CD4-positive, alpha-beta T cell treated with Interleukin-4 for 1 hour (primary cell): Measurements from ENCODE around the gene DSEL.

Experiments used
- DNase-seq, 2 donors: peaks; one replicate each; pipeline ENCODE4 v3.0.0-alpha.2; 2020 to 2022

The DSEL gene

DNA sequence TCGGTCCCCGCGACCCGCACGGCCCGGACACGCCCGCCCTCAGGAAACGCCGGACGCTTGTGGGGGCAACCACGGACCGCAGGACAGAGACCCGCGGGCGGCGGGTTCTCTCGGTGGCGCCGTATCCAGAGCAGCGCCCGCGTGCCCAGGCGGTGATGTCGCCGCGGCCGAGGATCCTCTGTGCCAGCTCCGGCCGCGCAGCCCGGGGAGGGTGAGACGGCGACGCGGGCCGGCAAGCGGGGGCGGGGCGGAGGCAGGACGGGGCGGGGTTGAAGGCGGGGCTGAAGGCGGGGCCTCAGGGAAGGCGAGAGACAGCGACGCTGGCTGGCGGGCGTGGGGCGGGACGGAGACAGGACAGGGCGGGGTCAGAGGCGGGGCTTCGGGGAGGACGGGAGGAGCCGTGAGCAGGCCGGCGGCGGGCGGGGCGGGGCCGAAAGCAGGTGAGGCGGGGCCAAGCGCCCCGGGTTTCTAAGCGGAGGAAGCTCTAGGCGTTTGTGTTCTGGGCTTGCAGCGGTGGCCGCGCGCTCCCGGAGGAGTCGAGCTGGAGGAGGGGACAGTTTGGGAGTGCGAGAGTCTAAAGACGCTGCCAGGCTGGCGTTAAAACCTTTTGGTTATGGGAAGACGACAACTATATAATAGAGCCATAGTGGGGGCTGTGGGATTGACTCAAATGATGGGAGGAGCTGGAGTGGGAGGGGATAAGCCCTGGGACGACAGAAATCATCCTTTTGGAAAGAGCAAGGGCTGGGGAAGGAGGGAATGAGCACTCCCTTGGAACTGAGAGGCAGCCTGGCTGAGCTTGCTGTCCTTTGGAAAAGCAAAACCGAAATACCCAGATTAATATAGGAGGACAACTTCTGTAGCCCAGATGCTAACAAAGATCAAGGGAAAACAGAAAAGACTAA, at the start of gene DSEL:
Gene DSEL, minus strand, starts transcription at position 182 of the 905 bp plus-strand sequence. CDS start 2,112 bp downstream, outside the sequence.
- DNase-seq = peak; percentile 95 to 97

GRCh38 chr18:67553437-67553836, 36.9 kb upstream of the DSEL start:
- DNase-seq = no peak

DNA sequence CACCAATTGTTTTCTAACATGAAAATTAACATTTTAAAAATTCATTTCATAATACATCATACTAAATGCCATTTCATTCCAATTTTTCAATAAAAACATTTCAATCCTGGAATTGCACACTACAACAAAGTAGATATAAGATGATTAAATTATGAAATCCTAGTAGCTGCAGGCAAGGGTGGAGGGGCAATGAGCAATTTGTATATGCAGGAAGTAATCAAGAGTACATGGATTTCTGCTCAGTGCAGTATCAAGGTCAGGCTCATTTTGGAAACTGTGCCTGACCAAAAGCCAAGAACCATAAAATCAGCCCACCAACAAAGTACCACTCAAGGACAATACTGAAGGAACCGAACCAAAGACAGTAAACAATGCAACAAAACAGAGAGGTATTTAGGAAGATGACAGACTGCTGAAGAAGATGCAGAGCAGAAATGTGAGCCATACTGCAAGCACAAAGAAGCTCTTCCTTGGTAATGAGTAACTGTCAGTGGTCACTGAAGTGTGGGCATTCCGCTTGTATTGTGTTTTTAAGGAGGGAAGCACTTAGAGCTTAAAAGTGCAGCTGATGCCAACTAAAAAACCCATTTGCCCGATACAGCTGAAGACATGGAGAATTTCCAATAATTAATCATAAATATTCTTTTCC, 34.5 kb upstream of the DSEL start:
- no peak for DNase-seq

DNA sequence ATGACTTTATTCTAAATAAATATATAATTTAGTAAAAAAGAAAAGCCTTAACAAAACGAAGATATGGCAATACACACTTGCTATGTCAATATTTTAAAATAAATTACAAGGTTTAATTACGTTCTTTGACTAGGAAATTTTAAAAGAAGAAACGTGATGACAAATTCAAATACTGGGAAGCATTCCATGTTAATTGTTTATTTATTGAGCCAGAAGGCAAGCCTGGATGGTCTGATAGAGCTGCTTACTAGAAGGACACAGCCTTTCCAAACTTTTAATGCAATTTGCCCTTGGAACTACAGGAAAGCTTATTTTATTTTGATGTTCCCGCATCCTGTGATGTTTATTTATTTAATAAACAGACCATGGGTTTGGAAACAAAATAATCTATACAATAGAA, 33.4 kb upstream of the DSEL start:
- no peak for DNase-seq

DNA sequence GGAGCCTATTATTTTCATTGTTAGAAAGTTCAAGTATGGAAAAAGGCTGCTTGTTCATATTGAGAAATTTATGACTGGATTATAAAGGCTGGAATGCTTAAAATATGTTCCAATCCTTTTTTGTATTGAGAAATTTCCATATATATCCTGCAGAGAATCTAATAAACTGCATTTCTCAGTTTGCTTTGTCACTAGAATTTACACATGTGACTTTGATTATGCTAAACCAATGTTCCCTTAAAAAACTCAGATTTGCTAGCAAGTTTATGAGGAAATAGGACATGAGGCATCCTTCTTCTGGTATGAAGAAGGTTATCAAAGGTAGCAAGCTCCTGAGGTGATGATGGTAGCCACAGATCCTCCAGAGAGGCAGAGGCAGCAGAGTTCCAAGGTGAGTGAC, 29.2 kb upstream of the DSEL start:
- DNase-seq = no peak

- no peak for DNase-seq
These were observed 24.0 kb upstream of the DSEL start for GRCh38 chr18:67540559-67540958.

DNA sequence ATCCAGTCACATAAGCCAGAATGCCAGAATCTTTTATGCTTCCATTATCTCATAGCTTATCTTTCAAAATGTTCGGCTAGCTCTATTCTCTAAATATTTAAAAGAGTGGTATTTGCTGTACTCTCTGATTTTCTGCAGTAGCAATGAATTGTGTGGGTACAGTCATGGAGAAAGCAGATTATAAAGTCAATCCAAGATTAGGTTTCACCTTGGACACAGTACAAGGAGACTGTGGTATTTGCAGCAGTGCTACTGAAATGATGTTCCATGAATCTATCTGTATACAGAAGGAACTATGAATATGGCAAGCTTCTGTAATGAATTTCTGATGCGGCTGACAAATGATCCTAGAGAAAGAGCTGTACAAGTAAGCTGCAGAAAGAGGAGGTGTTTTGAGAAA, 15.4 kb upstream of the DSEL start:
- no peak for DNase-seq

DNA sequence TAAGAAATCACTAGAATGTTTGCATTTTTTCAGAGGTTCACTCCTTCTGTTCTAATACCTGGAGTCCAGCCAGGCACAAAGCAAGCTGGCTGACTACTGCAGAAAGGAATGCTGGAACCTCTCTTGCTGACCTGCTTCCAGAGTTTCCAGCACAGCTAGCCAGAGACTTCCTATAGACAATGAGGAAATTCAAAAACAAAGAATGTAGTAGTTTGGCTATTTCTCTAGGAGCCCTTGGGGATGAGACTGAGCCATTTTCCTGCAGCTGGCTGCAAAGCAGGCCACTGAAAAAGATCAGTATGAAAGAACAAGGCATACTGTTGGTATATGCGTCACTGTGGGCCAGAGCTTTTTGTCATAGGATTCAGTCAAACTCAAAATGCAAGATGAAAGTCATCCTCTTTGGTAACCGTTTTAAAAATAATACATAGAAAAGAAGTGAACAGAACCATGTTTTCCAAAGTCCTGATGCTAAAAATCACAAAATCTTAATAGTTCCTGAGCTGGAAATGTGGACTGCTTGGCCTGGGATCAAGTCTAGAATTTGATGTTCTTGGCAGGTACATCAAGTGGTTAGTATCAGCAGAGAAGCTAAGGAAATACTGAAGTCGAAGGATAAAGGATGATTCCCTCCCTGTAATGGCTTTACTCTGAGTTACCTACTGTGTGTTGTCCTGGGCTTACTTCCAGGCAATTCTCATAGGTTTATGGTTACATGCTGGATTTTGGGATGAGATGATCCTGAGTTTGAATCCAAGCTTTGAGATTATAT, 9.0 kb upstream of the DSEL start:
- no peak for DNase-seq

DNA sequence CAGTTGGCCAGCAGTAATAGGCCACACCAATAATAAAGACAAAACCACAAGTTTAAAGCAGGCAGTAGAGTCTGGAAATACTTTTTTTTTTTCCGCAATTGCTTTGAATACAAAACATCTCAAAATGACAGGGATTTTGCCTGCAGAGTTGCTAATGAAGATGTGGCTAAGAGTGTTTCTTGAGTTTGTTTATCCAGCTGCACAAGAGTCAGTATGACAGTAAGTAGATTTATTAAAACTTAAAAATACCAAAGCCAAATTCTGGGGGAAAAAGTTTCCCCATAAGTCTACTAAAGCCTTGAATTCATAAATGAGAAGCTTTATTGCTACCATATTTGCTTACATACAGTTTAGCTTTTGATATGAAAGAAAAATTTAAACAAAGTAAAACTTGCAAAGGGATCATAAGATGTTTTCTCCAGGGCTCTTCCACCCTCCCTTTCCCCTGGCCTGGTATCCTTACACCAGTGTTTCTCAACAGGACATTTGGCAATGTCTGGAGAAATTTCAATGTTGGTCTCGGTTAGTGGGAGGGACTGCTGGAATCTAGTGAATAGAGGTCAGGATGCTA, 3.9 kb upstream of the DSEL start:
- no peak for DNase-seq

DNA sequence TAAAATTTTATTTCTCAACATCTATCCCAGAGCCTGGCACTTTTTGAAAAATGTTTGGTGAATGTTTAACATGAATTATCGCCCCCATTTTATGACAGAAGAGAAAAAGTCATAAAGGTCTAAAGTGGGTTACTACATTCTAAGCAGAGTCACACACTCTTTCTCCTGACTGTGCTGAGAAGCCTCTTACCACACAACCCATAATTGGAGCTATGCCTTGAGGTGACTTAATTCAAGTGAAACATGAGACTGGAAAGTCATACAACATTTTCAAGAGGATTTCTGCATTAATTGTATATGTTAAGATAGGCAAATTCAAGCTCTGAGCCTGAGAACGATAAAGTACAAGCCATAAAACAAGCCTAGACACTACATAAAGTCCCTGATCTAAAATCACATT, 3.1 kb upstream of the DSEL start:
- no peak for DNase-seq

DNA sequence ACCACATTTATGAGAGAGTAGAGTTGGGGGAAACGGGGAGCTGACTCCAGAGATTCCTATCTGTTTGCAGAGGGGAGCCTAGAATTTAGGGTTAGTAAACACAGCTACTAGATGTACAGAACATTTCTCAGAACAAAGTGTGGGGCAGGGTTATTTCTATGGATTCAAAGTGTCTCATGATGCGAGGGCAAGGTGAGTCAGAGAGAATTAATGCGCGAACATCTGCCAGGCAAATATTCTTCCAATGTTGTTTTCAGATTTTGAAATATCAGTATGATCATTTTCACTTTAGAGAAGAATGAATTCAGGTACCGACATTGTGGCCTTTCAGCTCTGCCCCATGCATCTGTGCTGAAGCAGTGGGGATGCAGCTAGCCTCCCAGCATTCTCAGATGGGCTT, 2.0 kb upstream of the DSEL start:
- DNase-seq = no peak

DNA sequence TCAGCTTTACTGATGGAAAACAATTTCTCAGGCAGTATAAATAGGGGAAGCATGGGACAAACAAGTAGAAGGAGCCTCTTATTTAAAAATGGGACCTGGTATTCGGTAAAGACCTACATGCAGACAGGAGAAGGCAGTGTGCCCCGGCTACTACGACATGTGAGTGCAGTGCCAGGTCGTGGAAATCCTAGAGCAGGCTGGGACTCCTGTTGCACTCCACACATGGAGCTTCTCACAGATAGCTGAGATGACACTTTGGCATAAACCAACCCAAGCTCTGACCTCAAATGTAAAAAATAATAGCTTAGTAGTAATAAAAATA, 885 bp upstream of the DSEL start:
- no peak for DNase-seq

GRCh38 chr18:67515942-67516538, 480 bp downstream of the DSEL start:
- peak; percentile 52 to 59 for DNase-seq

DNA sequence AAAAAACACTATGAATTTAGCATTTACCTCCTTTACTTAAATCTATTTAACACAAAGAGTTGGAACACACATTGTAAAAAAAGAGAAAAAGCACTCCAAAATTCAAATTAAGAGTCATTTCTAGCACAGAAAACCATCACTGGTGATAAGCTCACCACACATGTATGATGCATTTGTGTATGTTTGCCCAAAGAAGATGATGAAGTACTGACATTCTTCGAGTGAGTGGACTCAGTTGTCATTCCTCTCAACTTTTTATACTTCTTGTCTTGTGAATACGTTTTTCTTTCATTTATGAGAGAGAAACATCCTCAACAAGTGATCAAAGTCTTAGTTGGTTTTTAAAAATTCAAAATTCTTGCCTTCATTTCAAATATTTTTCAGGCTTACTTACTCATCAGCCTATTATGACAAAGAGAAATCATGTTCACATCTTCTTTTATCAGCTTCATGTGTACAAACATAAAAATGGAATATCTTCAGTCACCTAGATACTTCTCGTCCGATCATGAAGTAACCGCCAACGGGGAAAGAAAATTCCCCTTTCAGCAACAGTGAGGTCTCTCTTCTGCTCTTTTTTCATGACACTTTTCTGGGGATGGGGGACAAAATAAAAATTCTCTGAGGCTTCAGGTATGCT, 1.5 kb downstream of the DSEL start:
- DNase-seq = no peak

DNA sequence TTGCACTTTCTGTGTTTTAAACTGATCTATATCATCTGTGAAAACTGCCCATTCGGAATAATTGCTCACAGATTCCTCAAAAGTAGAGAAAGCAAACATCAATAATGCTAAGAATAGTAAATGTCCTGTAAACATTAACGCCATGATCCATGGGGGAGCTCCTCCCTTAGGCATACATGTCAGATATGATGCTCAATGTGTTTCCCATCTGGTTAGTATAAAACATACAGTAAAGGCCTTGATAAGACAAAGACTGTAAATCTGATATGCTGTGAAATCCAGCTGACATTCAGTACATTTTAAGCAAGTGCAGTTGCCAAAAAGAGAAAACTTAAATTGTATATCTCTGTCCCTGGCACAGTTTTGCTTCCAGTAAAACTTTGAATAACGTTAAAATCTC, 2.1 kb downstream of the DSEL start:
- no peak for DNase-seq

DNA sequence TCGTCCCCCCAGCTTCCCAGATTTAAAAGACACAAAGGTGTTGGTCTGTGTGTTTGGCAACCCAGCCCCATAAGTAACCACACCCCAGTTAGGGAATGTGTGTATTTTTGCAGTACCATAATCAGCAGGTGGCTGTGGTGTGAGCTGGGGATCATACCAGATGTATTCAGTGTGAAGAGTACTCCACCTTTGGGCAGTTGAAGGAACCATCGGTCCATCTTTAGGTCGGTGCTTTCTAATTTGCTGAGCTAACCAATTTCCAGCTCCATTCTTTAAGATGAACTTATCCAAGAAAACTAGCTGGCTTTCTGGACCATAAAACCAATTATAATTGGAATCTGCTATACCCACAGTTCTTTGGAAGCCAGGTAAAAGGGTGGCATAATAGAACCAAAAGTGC, 3.2 kb downstream of the DSEL start:
- DNase-seq = peak in 1 of 2 donors; percentile 27

DNA sequence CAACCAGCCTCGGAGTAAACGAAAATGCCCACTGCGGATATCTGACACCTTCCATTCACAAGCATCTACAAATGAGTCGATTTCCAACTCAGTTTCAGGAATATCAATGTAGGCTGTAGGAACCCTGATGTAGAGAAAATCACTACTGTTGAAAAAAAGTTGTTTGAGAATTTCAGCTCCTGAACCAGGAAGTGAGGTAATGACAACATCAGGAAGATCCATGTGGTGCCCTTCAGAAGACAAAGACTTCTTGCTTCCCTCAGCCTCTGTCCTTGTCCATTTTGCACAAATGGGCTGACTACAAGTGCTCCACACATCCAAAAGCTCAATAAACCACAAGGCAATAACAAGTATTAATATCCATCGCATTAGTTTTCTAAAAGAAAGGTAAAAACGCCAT, 4.7 kb downstream of the DSEL start:
- DNase-seq = no peak

DNA sequence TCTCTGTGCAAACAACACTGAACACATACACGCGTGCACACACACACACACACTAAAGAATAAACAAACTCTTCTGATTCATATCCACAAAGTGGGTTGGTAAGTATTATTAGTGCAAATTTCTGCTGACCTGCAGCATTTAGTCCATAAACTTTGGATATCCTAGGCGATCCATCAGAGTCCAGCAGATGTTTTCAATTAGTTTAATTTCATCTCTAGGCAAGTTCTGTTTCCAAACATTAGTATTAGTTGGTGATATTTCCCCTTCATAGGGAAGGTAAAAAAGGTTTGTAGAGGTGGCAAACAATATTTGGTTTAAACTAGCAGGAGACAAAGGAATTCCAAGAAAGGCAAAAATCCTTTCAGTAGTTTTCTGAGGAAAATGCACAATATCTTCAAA, 5.7 kb downstream of the DSEL start:
- DNase-seq = no peak

DNA sequence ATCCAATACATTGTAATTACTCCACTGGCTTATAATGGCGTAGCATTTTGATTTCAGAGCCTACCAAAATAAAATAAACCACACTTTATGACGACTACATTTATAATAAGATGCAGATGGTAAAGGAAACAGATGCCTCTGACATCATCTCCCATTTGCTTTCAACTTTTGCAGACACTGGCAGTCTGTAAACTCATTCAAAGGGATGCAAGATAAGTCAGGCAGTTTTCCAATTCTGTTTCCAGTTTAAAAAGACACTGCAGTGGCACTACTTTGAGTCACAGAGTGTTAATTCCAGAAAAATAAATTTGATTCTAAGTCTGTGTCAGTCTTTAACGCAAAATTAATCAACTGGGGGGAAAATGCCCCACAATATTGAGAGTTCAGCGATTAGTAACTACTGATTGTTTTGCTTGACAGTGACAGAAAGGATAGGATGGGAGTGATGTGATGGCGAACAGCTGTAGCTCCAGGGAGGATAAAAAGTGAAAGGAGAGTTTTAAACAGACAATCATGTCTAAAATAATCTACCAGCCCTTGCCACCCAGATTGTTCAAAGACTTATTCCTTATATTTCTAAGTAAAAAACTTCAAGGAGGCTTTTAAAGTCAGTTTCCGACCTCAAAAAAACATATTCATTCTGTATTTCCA, 6.7 kb downstream of the DSEL start:
- no peak for DNase-seq

GRCh38 chr18:67508146-67508545, 8.4 kb downstream of the DSEL start:
- no peak for DNase-seq

DNA sequence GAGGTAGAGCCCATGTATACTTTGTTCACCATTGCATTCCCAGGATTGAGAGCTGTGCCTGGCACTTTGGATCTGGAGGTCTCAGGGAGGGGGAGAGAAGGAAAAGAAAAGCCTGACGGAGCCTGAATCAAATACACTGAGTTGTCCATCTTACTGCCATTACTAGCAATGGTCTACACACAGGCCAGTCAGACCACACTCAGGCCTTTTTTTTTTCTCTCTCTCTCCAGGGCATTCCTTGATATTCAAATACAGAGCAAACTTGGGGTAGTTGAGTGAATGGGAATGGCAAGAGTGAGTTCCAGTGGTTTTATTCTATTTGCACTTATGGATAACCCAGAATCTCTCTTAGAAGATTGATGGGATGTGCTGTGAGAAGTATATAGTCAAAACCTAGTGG, 11.8 kb downstream of the DSEL start:
- DNase-seq = no peak
